NCI-H2107 (cell line): ENCODE data around the gene KRTAP4-12.
"Not testable (repeated sequence)": the region's sequence is repeated elsewhere in the genome, so short reads cannot be mapped to it uniquely, and the experiment has no call there.

ENCODE experiments used
- DNase-seq: peaks from one replicate; lab custom pipeline; 2025; lab: John Stamatoyannopoulos, UW

The KRTAP4-12 gene

DNA sequence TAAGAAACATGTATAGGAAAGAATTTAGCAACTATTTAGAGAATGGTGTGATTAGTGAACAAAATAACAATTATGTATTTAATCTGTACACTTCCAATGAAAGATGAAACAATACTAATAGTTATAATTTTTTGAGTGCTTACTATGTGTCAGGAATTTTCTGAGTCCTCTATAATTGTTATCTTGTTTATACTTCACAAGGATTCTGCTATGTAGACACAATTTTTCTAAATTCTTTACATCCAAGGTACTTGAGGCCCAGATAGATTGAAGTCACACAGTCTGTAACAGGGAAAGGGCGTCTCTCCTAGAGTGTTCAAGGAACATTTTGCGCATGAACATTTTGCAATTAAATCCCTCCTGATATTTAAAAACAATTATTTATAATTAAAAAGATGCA is 1.1 kb upstream of the KRTAP4-12 start:
- no peak for DNase-seq

- not testable (repeated sequence) for DNase-seq
These were observed 541 bp downstream of the KRTAP4-12 start for GRCh38 chr17:41123292-41123990.

DNA sequence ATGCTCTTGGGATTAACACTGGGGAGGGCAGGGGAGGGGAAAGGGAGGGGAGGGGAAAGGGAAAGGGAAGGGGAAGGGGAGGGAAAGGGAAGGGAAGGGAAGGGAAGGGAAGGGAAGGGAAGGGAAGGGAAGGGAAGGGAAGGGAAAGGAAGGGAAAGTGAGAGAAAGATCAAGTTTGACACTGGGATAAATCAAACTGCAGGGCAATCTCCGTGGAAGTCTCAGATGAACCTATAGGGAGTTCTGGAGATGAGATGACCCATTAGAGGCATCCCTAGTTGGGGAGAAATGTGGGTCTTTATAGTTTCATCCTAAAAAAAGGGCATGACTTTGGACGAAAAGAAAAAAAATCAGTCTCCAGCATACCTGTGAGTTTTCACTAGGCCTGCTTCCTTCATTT is 2.2 kb downstream of the KRTAP4-12 start:
- no peak for DNase-seq

- DNase-seq, result not testable (repeated sequence)
These were observed 4.0 kb downstream of the KRTAP4-12 start for GRCh38 chr17:41119696-41120690.

- no peak for DNase-seq
These were observed 5.3 kb downstream of the KRTAP4-12 start for GRCh38 chr17:41118721-41119120.

- DNase-seq, result not testable (repeated sequence)
These were observed 6.1 kb downstream of the KRTAP4-12 start, which contains the start of gene KRTAP4-11 for GRCh38 chr17:41117846-41118386. TSS of gene KRTAP4-11 (minus strand) at chr17:41118373. CDS start at chr17:41118315, 58 bp downstream.

GRCh38 chr17:41116297-41116696 is 7.7 kb downstream of the KRTAP4-12 start:
- no peak for DNase-seq

GRCh38 chr17:41111151-41111885 is 12.7 kb downstream of the KRTAP4-12 start:
- no peak for DNase-seq

GRCh38 chr17:41108728-41109386 is 15.1 kb downstream of the KRTAP4-12 start:
- not testable (repeated sequence) for DNase-seq

GRCh38 chr17:41107941-41108450 is 16.0 kb downstream of the KRTAP4-12 start:
- no peak for DNase-seq

DNA sequence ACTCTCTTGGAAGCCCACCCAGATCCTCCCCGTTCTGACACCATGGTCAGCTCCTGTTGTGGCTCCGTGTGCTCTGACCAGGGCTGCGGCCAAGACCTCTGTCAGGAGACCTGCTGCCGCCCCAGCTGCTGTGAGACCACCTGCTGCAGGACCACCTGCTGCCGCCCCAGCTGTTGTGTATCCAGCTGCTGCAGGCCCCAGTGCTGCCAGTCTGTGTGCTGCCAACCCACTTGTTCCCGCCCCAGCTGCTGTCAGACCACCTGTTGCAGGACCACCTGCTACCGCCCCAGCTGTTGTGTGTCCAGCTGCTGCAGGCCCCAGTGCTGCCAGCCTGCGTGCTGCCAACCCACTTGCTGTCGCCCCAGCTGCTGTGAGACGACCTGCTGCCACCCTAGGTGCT is 18.6 kb downstream of the KRTAP4-12 start, which contains the start of gene KRTAP4-9:
TSS of gene KRTAP4-9 (plus strand) at position 43 of the 400 bp plus-strand sequence. CDS start at position 43, 0 bp downstream.
- not testable (repeated sequence) for DNase-seq

GRCh38 chr17:41104386-41105038 is 19.5 kb downstream of the KRTAP4-12 start:
- not testable (repeated sequence) for DNase-seq

GRCh38 chr17:41103896-41104295 is 20.1 kb downstream of the KRTAP4-12 start:
- DNase-seq, result no peak

- DNase-seq, result no peak
These were observed 22.3 kb downstream of the KRTAP4-12 start, which contains the start of gene KRTAP4-16 for GRCh38 chr17:41101586-41102259. TSS of gene KRTAP4-16 (minus strand) at chr17:41102209. CDS start at chr17:41102209, 0 bp downstream.

DNA sequence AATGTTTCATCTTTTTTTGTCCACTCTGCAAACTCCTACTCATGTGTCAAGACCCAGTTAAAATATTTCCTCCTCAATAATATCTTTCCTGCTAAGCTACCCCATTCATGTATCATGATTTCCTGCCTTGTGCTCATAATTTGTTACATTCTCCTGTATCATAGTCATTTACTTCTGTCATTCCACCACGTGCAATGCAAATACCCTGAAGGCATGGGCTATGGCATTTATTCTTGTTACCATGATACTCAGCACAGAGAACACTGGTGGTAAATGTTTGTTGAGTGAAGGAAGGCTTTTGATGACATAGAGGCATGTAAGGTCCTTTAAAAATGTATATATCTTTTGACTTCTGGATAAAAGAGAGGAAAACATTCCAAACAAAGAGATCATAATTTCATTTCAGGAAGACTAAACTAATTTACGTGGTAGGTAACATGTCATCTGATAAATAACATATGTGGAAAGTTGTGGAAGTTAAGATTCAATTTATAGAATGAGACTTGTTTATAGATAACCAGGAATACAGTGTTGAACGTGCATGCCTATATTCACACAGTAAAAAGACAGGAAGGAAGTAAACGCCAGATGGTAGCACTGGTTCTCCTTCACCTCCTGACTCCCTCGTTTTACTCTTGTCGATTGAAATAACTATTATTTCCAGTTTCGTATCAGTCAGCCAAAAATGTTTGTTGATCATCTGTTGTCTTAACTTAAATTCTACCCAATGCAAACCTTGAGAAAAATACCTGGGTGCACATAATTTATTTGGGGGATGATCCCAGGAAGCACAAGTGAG is 24.1 kb downstream of the KRTAP4-12 start:
- DNase-seq, result not testable (repeated sequence)

DNA sequence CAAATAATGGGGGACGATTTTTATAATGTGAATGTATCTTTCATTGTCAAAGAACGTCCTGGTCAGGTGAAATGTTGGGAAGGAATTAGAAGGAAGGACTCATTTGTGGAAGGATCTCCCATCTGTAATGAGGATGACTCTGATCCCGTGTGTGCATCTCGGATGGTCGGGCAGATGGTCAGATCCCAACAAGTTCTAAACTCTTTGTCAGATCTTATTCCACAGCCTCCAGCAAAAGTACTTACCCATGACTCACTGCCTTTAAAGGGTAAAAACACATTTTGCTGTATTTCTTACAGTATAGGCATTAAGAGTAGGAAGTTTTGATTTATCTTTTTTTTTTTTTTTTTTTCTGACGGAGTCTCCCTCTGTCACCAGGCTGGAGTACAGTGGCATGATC is 25.5 kb downstream of the KRTAP4-12 start:
- no peak for DNase-seq

DNA sequence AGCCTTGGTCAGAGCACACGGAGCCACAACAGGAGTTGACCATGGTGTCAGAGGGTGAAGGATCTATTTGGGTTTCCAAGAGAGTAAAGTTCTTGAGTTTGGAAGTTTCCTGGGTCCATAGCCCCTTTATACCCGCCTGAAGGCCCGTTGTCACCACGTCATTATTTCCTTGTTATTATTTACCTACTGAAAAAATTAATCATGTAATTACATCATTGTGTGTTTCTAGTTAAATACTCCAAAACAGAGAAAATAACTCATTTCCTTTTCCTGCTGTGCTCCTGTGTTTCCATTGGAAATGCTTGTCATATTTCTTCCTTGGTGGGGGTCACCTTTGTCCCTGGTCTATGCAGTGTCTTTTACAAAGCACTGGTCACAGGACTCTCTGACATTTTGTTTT is 25.9 kb downstream of the KRTAP4-12 start, which contains the start of gene KRTAP4-8:
TSS of gene KRTAP4-8 (minus strand) at position 101 of the 400 bp plus-strand sequence. CDS start at position 43, 58 bp downstream.
- no peak for DNase-seq

DNA sequence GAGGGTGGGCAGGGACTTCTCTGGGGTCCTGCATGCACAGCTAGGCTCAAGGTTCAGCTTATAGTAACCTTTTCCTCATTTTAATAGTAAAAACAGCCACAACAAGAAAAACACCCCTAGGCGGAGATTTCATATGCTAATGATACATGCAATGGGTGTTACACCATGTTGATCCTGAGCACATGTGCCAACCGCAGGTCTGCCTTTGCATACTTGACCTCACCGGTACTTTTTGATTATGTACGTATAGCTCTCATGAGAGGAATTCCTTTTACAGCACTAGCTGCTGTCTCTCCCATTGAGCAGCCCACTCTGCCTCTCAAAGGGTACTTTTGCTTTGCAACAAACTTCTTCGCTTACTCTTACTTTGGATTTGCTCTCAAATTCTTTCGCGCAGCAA is 27.9 kb downstream of the KRTAP4-12 start:
- no peak for DNase-seq
